ENCODE results near the gene CLCN6.
"Not testable (repeated sequence)": the region's sequence is repeated elsewhere in the genome, so short reads cannot be mapped to it uniquely, and the experiment has no call there.

DNA sequence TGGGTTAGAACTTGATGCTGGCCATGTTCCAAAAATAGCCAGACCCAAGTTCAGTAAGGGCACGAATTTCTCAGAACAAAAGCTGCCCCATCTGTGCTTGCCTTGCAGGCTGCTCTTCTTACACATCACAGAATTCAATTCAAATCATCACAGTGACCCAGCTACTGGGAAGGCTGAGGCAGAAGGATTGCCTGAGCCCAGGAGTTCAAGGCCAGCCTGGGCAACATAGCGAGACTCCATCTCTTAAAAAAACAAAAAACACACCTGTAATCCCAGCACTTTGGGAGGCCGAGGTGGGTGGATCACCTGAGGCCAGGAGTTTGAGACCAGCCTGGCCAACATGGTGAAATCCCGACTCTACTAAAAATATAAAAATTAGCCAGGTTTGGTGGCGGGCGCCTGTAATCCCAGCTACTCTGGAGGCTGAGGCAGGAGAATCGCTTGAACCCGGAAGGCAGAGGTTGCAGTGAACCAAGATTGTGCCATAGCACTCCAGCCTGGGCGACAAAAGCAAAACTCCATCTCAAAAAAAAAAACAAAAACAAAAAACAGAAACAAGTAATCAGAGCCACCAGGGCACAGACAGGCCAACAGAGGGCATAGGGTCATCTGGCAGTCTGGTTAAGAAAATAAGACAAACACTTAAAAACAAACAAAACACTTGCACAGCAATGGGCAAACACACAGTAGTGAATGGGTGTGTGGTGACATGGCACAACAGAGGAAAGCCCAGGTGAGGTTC is 1.9 kb upstream of the CLCN6 start:
- TF ChIP-seq, protein P1, sequence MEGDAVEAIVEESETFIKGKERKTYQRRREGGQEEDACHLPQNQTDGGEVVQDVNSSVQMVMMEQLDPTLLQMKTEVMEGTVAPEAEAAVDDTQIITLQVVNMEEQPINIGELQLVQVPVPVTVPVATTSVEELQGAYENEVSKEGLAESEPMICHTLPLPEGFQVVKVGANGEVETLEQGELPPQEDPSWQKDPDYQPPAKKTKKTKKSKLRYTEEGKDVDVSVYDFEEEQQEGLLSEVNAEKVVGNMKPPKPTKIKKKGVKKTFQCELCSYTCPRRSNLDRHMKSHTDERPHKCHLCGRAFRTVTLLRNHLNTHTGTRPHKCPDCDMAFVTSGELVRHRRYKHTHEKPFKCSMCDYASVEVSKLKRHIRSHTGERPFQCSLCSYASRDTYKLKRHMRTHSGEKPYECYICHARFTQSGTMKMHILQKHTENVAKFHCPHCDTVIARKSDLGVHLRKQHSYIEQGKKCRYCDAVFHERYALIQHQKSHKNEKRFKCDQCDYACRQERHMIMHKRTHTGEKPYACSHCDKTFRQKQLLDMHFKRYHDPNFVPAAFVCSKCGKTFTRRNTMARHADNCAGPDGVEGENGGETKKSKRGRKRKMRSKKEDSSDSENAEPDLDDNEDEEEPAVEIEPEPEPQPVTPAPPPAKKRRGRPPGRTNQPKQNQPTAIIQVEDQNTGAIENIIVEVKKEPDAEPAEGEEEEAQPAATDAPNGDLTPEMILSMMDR (IDR thresholded peaks at IDR 0.05; ENCODE audit: control extremely low read depth in 1 of 3, insufficient read depth in 1 of 3, low read depth in 1 of 3, low read length in 3 of 3): not testable (repeated sequence)
- TF ChIP-seq EP300 (IDR thresholded peaks at IDR 0.05; ENCODE audit: borderline replicate concordance in 1 of 2, low read depth in 2 of 2, low read length in 2 of 2); TBP (IDR thresholded peaks at IDR 0.05; ENCODE audit: low read depth, low read length); BACH1 (IDR thresholded peaks at IDR 0.05; ENCODE audit: low read length); SIN3A (conservative IDR thresholded peaks at IDR 0.05 in 1 of 2, IDR thresholded peaks at IDR 0.05 in 1 of 2; ENCODE audit: low read depth in 1 of 2, low read length in 2 of 2); EGR1 (IDR thresholded peaks at IDR 0.05; ENCODE audit: borderline replicate concordance, low read depth, low read length); POLR2AphosphoS5 (IDR thresholded peaks at IDR 0.05; ENCODE audit: low read depth, low read length); YY1 (IDR thresholded peaks at IDR 0.05; ENCODE audit: low read depth, low read length); CHD1 (IDR thresholded peaks at IDR 0.05; ENCODE audit: low read depth, low read length); FOSL1 (IDR thresholded peaks at IDR 0.05; ENCODE audit: insufficient read depth, low read depth, low read length); MAFK (IDR thresholded peaks at IDR 0.05; ENCODE audit: low read depth, low read length): not testable (repeated sequence)
